OCI-LY3 (cell line): ENCODE results near the gene ASPSCR1.

Experiments
- H2AFZ ChIP-seq: fragments of 200-600, 300-600 bp; shearing (Covaris generic); 2 replicates; pipeline ENCODE4 v1.6.0; 2014; ENCODE audit warnings: antibody characterized with exemption, low read depth, low read length
- H3K27ac ChIP-seq: fragments of 200-600, 300-600 bp; sonication (generic); 2 replicates; pipeline ENCODE4 v1.5.1; 2014; ENCODE audit warnings: mild to moderate bottlenecking, low read length, moderate library complexity, mixed read lengths
- H3K27me3 ChIP-seq: fragments of 200-600, 300-600 bp; sonication (generic); 2 replicates; pipeline ENCODE4 v1.6.1; 2014; ENCODE audit warnings: low read depth, low read length, mixed read lengths
- H3K36me3 ChIP-seq: fragments of 200-600, 300-600 bp; sonication (generic); replicated peaks from 2 replicates; pipeline ENCODE3; 2014; ENCODE audit warnings: low read depth, low read length, mixed read lengths
- H3K4me1 ChIP-seq: fragments of 300-600, 200-600 bp; sonication (generic); 2 replicates; pipeline ENCODE4 v1.6.1; 2014; ENCODE audit warnings: low read length, mixed read lengths
- H3K4me2 ChIP-seq: fragments of 200-600, 300-600 bp; sonication (generic); 2 replicates; pipeline ENCODE4 v1.6.1; 2014; ENCODE audit warnings: low read length, mixed read lengths
- H3K4me3 ChIP-seq: fragments of 300-600, 200-600 bp; sonication (generic); 2 replicates; pipeline ENCODE4 v1.5.1; 2014; ENCODE audit warnings: antibody characterized with exemption, mild to moderate bottlenecking, low read length, moderate library complexity
- H3K79me2 ChIP-seq: fragments of 300-600, 200-600 bp; shearing (Covaris generic); 2 replicates; pipeline ENCODE4 v1.6.1; 2014; ENCODE audit warnings: mild to moderate bottlenecking, low read length, mixed read lengths
- H3K9ac ChIP-seq: fragments of 300-600, 200-600 bp; shearing (Covaris generic); 2 replicates; pipeline ENCODE4 v1.6.0; 2014; ENCODE audit warnings: mild to moderate bottlenecking, low read length, moderate library complexity
- H3K9me3 ChIP-seq: fragments of 200-600, 300-600 bp; shearing (Covaris generic); 2 replicates; pipeline ENCODE4 v1.6.1; 2014; ENCODE audit warnings: low read length, mixed read lengths; ENCODE audit not compliant: insufficient read depth
- H4K20me1 ChIP-seq: fragments of 200-600, 300-600 bp; sonication (generic); 2 replicates; pipeline ENCODE4 v1.6.1; 2016; ENCODE audit warnings: low read length, mixed read lengths; ENCODE audit not compliant: insufficient read depth
- CTCF ChIP-seq: fragments of 200-600, 300-600 bp; sonication (generic); IDR thresholded peaks from 2 replicates; pipeline ENCODE4 v1.5.1; 2014; ENCODE audit warnings: antibody characterized with exemption, low read length, low read depth
- EZH2phosphoT487 ChIP-seq: fragments of 200-600 bp; shearing (Covaris generic); IDR thresholded peaks from 2 replicates; pipeline ENCODE4 v1.6.1; 2018; ENCODE audit warnings: antibody characterized with exemption, mixed run types, low read depth

ASPSCR1 gene

GRCh38 chr17:82001571-82002056 lies 24.2 kb downstream of the ASPSCR1 start:
- no peaks in the 10 kb centered on the region for H3K4me1 ChIP-seq
- H3K4me3 ChIP-seq: no peak overlapping the region
- H3K79me2 ChIP-seq: no peaks in the 10 kb centered on the region

GRCh38 chr17:82003411-82004381 lies 26.3 kb downstream of the ASPSCR1 start:
- H3K4me3 ChIP-seq: no peak overlapping the region
- H2AFZ ChIP-seq: no peak overlapping the region
- no peak overlapping the region for H3K27ac ChIP-seq
- H3K27me3 ChIP-seq: no peaks in the 10 kb centered on the region
- no peaks in the 10 kb centered on the region for H3K79me2 ChIP-seq
- no peaks in the 10 kb centered on the region for H3K36me3 ChIP-seq
- H3K9ac ChIP-seq: no peak overlapping the region
- no peak for TF ChIP-seq EZH2phosphoT487
- no peak for TF ChIP-seq CTCF
- no peaks in the 10 kb centered on the region for H3K9me3 ChIP-seq
- no peaks in the 10 kb centered on the region for H3K4me1 ChIP-seq
- no peaks in the 10 kb centered on the region for H4K20me1 ChIP-seq
- no peak overlapping the region for H3K4me2 ChIP-seq

More at GRCh38 chr17:82001571-82002056, 24.2 kb downstream of the ASPSCR1 start:
- Histone ChIP-seq H3K27me3 (no peaks in the 10 kb centered on the region), H3K4me2 (no peak overlapping the region), H3K36me3 (no peaks in the 10 kb centered on the region), H2AFZ (no peak overlapping the region), H3K9ac (no peak overlapping the region), H3K9me3 (no peaks in the 10 kb centered on the region), H4K20me1 (no peaks in the 10 kb centered on the region), H3K27ac (no peak overlapping the region)
- TF ChIP-seq CTCF: no peak
- TF ChIP-seq EZH2phosphoT487: no peak

- TF ChIP-seq CTCF (no peak), EZH2phosphoT487 (no peak)
- no peak overlapping the region for H3K9ac ChIP-seq
- H3K4me3 ChIP-seq: no peak overlapping the region
- H3K27me3 ChIP-seq: no peaks in the 10 kb centered on the region
- no peaks in the 10 kb centered on the region for H4K20me1 ChIP-seq
- no peaks in the 10 kb centered on the region for H3K4me1 ChIP-seq
- H3K27ac ChIP-seq: no peak overlapping the region
- no peaks in the 10 kb centered on the region for H3K79me2 ChIP-seq
- H3K9me3 ChIP-seq: no peaks in the 10 kb centered on the region
- no peak overlapping the region for H3K4me2 ChIP-seq
- no peaks in the 10 kb centered on the region for H3K36me3 ChIP-seq
- H2AFZ ChIP-seq: no peak overlapping the region
Measured at GRCh38 chr17:82004517-82005455, 27.4 kb downstream of the ASPSCR1 start.
